ENCODE data around the gene DCP2. TPM values are rescaled to one million over a fixed set of nuclear protein-coding genes. Genes with fewer than 3 reads are reported as not detected.

The DCP2 gene
- polyA plus RNA-seq, 1 experiment: 18.4 TPM

- H3K9me3 ChIP-seq (ENCODE audit: control insufficient read depth, insufficient read depth, low read length): no peaks in the 10 kb centered on the region
- ChIA-PET CTCF (interaction anchor here (1.6 kb wide), 1 partner anchor 10 kb away, joined by 6 read pairs; no protein-coding TSS in a partner anchor), POLR2A (interaction anchor here (1.1 kb wide), 1 partner anchor 43 kb away, joined by 6 read pairs; the partner anchor contains the start of gene DCP2)
- no peaks in the 10 kb centered on the region for H3K27me3 ChIP-seq (ENCODE audit: control insufficient read depth, insufficient read depth, low read length)
- H3K27ac ChIP-seq (ENCODE audit: low read depth, low read length): no peak overlapping the region
- DNase-seq (ENCODE audit: low read depth, low spot score): no peak
- no peak for TF ChIP-seq CTCF (IDR thresholded peaks at IDR 0.05; ENCODE audit: low read depth, low read length)
- H3K4me3 ChIP-seq (ENCODE audit: low read depth, low read length): no peak overlapping the region
Observed at GRCh38 chr5:112933105-112933504, 43.5 kb upstream of the DCP2 start.

DNA sequence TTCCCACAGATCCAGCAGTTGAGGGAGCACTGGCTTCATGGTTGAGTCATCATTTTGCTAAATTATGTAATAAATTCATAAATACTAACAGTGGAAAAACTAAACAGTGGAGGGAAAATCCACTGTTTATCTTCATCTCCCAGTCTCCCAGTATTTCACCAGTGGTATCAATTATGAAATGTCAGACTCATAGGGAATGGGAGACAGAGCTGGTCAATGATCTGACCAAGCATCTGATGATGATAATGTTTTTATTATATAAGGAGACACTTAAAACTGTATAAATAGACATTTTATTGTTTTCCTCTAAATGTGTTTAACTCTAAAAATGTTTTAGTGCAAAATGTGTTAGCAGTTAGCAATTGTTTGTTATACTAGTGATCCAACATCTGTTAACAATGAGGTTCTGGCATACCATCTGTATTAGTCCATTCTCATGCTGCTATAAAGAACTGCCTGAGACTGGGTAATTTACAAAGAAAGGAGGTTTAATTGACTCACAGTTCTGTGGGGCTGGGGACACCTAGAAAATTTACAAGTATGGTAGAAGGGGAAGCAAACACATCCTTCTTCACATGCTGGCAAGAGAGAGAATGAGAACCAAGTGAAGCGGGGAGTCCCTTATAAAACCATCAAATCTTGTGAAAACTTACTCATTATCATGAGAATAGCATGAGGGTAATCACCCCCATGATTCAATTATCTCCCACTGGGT lies 42.8 kb upstream of the DCP2 start:
- POLR2A ChIA-PET: interaction anchor here (1.1 kb wide), 1 partner anchor 42 kb away, joined by 6 read pairs; the partner anchor contains the start of gene DCP2
- no peak for TF ChIP-seq CTCF (IDR thresholded peaks at IDR 0.05; ENCODE audit: low read depth, low read length)
- H3K27me3 ChIP-seq (ENCODE audit: control insufficient read depth, insufficient read depth, low read length): no peaks in the 10 kb centered on the region
- no peak overlapping the region for H3K4me3 ChIP-seq (ENCODE audit: low read depth, low read length)
- H3K9me3 ChIP-seq (ENCODE audit: control insufficient read depth, insufficient read depth, low read length): no peaks in the 10 kb centered on the region
- H3K27ac ChIP-seq (ENCODE audit: low read depth, low read length): peak overlapping the region; percentile 23
- CTCF ChIA-PET: interaction anchor here (1.5 to 1.6 kb wide), 2 partner anchors 11 to 12 kb away, joined by 6 to 7 read pairs; partner anchors contain the start of gene REEP5
- DNase-seq (ENCODE audit: low read depth, low spot score): no peak

- no peak for DNase-seq (ENCODE audit: low read depth, low spot score)
- ChIA-PET CTCF (interaction anchor here (0.8 to 1.6 kb wide), 4 partner anchors 12 to 62 kb away, joined by 3 to 7 read pairs (median 4); partner anchors contain the start of gene REEP5), POLR2A (no interaction called here)
Observed at GRCh38 chr5:112934366-112934663, 42.3 kb upstream of the DCP2 start.

DNA sequence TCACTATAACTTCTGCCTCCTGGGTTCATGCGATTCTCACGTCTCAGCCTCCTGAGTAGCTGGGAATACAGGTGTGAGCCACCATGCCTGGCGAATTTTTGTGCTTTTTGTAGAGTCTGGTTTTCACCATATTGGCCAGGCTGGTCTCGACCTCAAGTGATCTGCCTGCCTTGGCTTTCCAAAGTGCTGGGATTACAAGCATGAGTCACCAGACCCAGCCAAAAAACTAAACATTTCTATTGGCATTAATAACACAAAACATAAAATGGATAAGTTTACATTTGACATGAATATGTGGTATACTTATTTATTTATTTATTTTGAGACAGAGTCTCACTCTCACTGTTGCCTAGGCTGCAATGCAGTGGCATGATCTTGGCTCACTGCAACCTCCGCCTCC lies 40.9 kb upstream of the DCP2 start:
- Histone ChIP-seq H3K4me3 (ENCODE audit: low read depth, low read length) (no peak overlapping the region), H3K27me3 (ENCODE audit: control insufficient read depth, insufficient read depth, low read length) (no peaks in the 10 kb centered on the region), H3K27ac (ENCODE audit: low read depth, low read length) (no peak overlapping the region), H3K9me3 (ENCODE audit: control insufficient read depth, insufficient read depth, low read length) (no peaks in the 10 kb centered on the region; the same call in 1 of the 2 replicates)
- TF ChIP-seq CTCF (IDR thresholded peaks at IDR 0.05; ENCODE audit: low read depth, low read length): no peak
- no peak for DNase-seq (ENCODE audit: low read depth, low spot score)
- ChIA-PET CTCF (interaction anchor here (0.7 to 1.1 kb wide), 2 partner anchors 28 to 87 kb away, joined by 3 read pairs; no protein-coding TSS in a partner anchor), POLR2A (interaction anchor here (0.7 kb wide), 1 partner anchor 172 kb away, joined by 3 read pairs; no protein-coding TSS in a partner anchor)

More at GRCh38 chr5:112934366-112934663, 42.3 kb upstream of the DCP2 start:
- Histone ChIP-seq H3K27ac (ENCODE audit: low read depth, low read length) (peak overlapping the region; percentile 23), H3K9me3 (ENCODE audit: control insufficient read depth, insufficient read depth, low read length) (no peaks in the 10 kb centered on the region; the same call in 1 of the 2 replicates), H3K27me3 (ENCODE audit: control insufficient read depth, insufficient read depth, low read length) (no peaks in the 10 kb centered on the region), H3K4me3 (ENCODE audit: low read depth, low read length) (no peak overlapping the region)
- TF ChIP-seq CTCF (IDR thresholded peaks at IDR 0.05; ENCODE audit: low read depth, low read length): no peak

DNA sequence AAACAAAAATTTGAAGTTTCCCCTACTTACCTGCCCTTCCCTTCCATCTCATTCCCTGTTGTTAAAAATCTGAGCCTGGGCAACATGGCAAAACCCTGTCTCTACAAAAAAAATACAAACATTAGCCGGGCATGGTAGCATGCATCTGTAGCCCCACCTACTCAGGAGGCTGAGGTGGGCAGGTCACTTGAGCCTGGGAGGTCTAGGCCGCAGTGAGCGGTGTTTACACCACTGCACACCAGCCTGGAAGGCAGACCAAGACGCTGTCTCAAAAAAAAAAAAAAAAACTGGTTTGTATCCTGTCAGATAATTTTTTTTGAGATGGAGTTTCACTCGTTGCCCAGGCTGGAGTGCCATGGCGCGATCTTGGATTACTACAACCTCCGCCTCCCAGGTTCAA lies 38.3 kb upstream of the DCP2 start:
- Histone ChIP-seq H3K4me3 (ENCODE audit: low read depth, low read length) (no peak overlapping the region), H3K27me3 (ENCODE audit: control insufficient read depth, insufficient read depth, low read length) (no peaks in the 10 kb centered on the region), H3K27ac (ENCODE audit: low read depth, low read length) (no peak overlapping the region), H3K9me3 (ENCODE audit: control insufficient read depth, insufficient read depth, low read length) (no peaks in the 10 kb centered on the region; the same call in 1 of the 2 replicates)
- TF ChIP-seq CTCF (IDR thresholded peaks at IDR 0.05; ENCODE audit: low read depth, low read length): no peak
- ChIA-PET CTCF (interaction anchor here (0.7 to 1.0 kb wide), 3 partner anchors 10 to 674 kb away, joined by 3 to 6 read pairs (median 3); no protein-coding TSS in a partner anchor), POLR2A (no interaction called here)
- no peak for DNase-seq (ENCODE audit: low read depth, low spot score)

All from AG04450 (cell line).